Measurements from ENCODE around the gene PSMC3.

Gene PSMC3

GRCh38 chr11:47443028-47443700, 16.9 kb upstream of the PSMC3 start:
- DNase-seq (ENCODE audit: low read depth in 2 of 2): no peak

- no peak for DNase-seq (ENCODE audit: low read depth in 2 of 2)
Measured at GRCh38 chr11:47442514-47442913, 16.3 kb upstream of the PSMC3 start.

GRCh38 chr11:47441421-47441820, 15.2 kb upstream of the PSMC3 start:
- DNase-seq (ENCODE audit: low read depth in 2 of 2): no peak

GRCh38 chr11:47440054-47440476, 13.8 kb upstream of the PSMC3 start:
- DNase-seq (ENCODE audit: low read depth in 2 of 2): no peak

- no peak for DNase-seq (ENCODE audit: low read depth in 2 of 2)
Measured at GRCh38 chr11:47438721-47439120, 12.5 kb upstream of the PSMC3 start.

- no peak for DNase-seq (ENCODE audit: low read depth in 2 of 2)
Measured at GRCh38 chr11:47437746-47438418, 11.6 kb upstream of the PSMC3 start.

- no peak for DNase-seq (ENCODE audit: low read depth in 2 of 2)
Measured at GRCh38 chr11:47437218-47437745, 11.0 kb upstream of the PSMC3 start.

- DNase-seq (ENCODE audit: low read depth in 2 of 2): no peak
Measured at GRCh38 chr11:47436726-47437125, 10.5 kb upstream of the PSMC3 start.

GRCh38 chr11:47435687-47436086, 9.4 kb upstream of the PSMC3 start:
- DNase-seq (ENCODE audit: low read depth in 2 of 2): no peak

GRCh38 chr11:47434011-47434786, 8.0 kb upstream of the PSMC3 start:
- no peak for DNase-seq (ENCODE audit: low read depth in 2 of 2)

GRCh38 chr11:47433157-47433556, 6.9 kb upstream of the PSMC3 start:
- no peak for DNase-seq (ENCODE audit: low read depth in 2 of 2)

GRCh38 chr11:47431356-47432083, 5.3 kb upstream of the PSMC3 start:
- no peak for DNase-seq (ENCODE audit: low read depth in 2 of 2)

GRCh38 chr11:47430524-47430923, 4.3 kb upstream of the PSMC3 start:
- no peak for DNase-seq (ENCODE audit: low read depth in 2 of 2)

GRCh38 chr11:47425611-47426010, 628 bp downstream of the PSMC3 start:
- DNase-seq (ENCODE audit: low read depth in 2 of 2): no peak

- no peak for DNase-seq (ENCODE audit: low read depth in 2 of 2)
Measured at GRCh38 chr11:47418454-47419259, 7.6 kb downstream of the PSMC3 start.

GRCh38 chr11:47417712-47418111, 8.5 kb downstream of the PSMC3 start:
- DNase-seq (ENCODE audit: low read depth in 2 of 2): no peak

- no peak for DNase-seq (ENCODE audit: low read depth in 2 of 2)
Measured at GRCh38 chr11:47415949-47416472, 10.2 kb downstream of the PSMC3 start.

GRCh38 chr11:47415091-47415854, 11.0 kb downstream of the PSMC3 start:
- no peak for DNase-seq (ENCODE audit: low read depth in 2 of 2)

- no peak for DNase-seq (ENCODE audit: low read depth in 2 of 2)
Measured at GRCh38 chr11:47414685-47415070, 11.6 kb downstream of the PSMC3 start.

Data from stimulated activated CD4-positive, alpha-beta T cell treated with anti-CD3 and anti-CD28 coated beads, Interleukin-1b, Interleukin-23, amount 100 ng/mL, for 4 hours (primary cell).